ENCODE data around the gene ADAM10. TPM values are rescaled to one million over a fixed set of nuclear protein-coding genes. Genes with fewer than 3 reads are reported as not detected.
"Not testable (repeated sequence)": the region's sequence is repeated elsewhere in the genome, so short reads cannot be mapped to it uniquely, and the experiment has no call there.

Gene ADAM10
- 74.5 TPM for polyA plus RNA-seq (ENCODE audit: insufficient read length)

GRCh38 chr15:58749532-58750337 lies at the start of gene ADAM10:
TSS of gene ADAM10 (minus strand) at chr15:58749707. CDS start at chr15:58749534, 173 bp downstream.
- DNase-seq: peak; percentile 100

- no peak for DNase-seq
Measured at GRCh38 chr15:58797505-58797904, 48.0 kb upstream of the ADAM10 start.

- no peak for DNase-seq
Measured at GRCh38 chr15:58795825-58796224, 46.3 kb upstream of the ADAM10 start.

- DNase-seq: no peak
Measured at GRCh38 chr15:58793862-58794261, 44.4 kb upstream of the ADAM10 start.

- no peak for DNase-seq
Measured at GRCh38 chr15:58788056-58788710, 38.7 kb upstream of the ADAM10 start.

GRCh38 chr15:58785355-58785754 lies 35.8 kb upstream of the ADAM10 start:
- no peak for DNase-seq

GRCh38 chr15:58779554-58779953 lies 30.0 kb upstream of the ADAM10 start:
- DNase-seq: no peak

GRCh38 chr15:58777107-58777506 lies 27.6 kb upstream of the ADAM10 start:
- no peak for DNase-seq

GRCh38 chr15:58775402-58775801 lies 25.9 kb upstream of the ADAM10 start:
- no peak for DNase-seq

GRCh38 chr15:58773024-58773423 lies 23.5 kb upstream of the ADAM10 start:
- no peak for DNase-seq

- DNase-seq: peak; percentile 42
Measured at GRCh38 chr15:58771621-58772250, 22.2 kb upstream of the ADAM10 start.

GRCh38 chr15:58770857-58771620 lies 21.5 kb upstream of the ADAM10 start, which contains the start of gene MINDY2:
TSS of gene MINDY2 (plus strand) at chr15:58771302. CDS start at chr15:58771396, 94 bp downstream.
- DNase-seq: peak; percentile 100

GRCh38 chr15:58770519-58770856 lies 21.0 kb upstream of the ADAM10 start:
- DNase-seq: no peak

GRCh38 chr15:58768601-58769004 lies 19.1 kb upstream of the ADAM10 start:
- not testable (repeated sequence) for DNase-seq

GRCh38 chr15:58766290-58766689 lies 16.8 kb upstream of the ADAM10 start:
- no peak for DNase-seq

GRCh38 chr15:58764468-58764867 lies 15.0 kb upstream of the ADAM10 start:
- no peak for DNase-seq

- no peak for DNase-seq
Measured at GRCh38 chr15:58762731-58763130, 13.2 kb upstream of the ADAM10 start.

- DNase-seq: no peak
Measured at GRCh38 chr15:58762285-58762684, 12.8 kb upstream of the ADAM10 start.

- no peak for DNase-seq
Measured at GRCh38 chr15:58761010-58761388, 11.5 kb upstream of the ADAM10 start.

- DNase-seq: no peak
Measured at GRCh38 chr15:58760385-58761009, 11.0 kb upstream of the ADAM10 start.

- no peak for DNase-seq
Measured at GRCh38 chr15:58758141-58758540, 8.6 kb upstream of the ADAM10 start.

- DNase-seq: no peak
Measured at GRCh38 chr15:58755956-58756355, 6.4 kb upstream of the ADAM10 start.
